22Rv1 (cell line): ENCODE results near the gene HTRA3.

Source experiments
- H3K27ac ChIP-seq: fragments of 450-650 bp; 2 replicates; pipeline ENCODE4 v1.5.1; 2017
- ZFX ChIP-seq: fragments of 450-650 bp; IDR thresholded peaks from 2 replicates; pipeline ENCODE4 v1.6.1; 2017; ENCODE audit warnings: antibody characterized with exemption, borderline replicate concordance
- TF ChIP-seq, protein P1 (sequence below): fragments of 450-650 bp; IDR thresholded peaks from 2 replicates; pipeline ENCODE4 v1.5.1; 2017; ENCODE audit warnings: mild to moderate bottlenecking

HTRA3 gene

DNA sequence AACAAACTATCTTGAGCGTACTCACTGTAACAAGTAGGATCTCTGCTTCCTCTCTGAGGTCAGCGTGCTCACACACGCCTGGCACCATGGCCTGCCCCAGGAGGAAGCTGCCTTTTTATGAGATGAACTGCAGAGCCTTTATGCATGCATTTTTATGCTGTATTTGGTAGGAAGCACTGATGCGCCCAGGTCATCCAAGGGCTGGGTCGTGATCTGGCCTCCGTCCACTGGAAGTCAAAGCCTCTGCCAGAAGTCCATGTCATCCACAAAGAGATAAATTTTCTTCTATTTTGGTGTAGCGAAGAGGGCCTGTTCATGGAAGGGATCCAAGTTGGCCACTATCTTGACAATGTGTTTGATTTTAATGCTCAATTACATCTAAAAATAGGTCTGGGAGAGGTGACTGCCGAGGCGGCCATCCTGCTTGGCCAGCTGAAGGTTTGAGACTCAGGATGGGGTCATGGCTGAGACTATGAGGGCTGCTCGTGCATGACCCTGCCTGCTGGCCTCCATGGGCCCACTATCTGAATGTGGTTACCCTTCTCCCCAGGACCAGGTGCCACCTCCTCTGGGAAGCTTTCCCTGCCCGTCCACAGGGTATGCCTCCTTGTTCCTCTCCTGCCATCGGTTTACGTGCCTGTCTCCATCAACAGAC is 50.3 kb downstream of the HTRA3 start:
- H3K27ac ChIP-seq, result no peak overlapping the region
- TF ChIP-seq, protein P1, sequence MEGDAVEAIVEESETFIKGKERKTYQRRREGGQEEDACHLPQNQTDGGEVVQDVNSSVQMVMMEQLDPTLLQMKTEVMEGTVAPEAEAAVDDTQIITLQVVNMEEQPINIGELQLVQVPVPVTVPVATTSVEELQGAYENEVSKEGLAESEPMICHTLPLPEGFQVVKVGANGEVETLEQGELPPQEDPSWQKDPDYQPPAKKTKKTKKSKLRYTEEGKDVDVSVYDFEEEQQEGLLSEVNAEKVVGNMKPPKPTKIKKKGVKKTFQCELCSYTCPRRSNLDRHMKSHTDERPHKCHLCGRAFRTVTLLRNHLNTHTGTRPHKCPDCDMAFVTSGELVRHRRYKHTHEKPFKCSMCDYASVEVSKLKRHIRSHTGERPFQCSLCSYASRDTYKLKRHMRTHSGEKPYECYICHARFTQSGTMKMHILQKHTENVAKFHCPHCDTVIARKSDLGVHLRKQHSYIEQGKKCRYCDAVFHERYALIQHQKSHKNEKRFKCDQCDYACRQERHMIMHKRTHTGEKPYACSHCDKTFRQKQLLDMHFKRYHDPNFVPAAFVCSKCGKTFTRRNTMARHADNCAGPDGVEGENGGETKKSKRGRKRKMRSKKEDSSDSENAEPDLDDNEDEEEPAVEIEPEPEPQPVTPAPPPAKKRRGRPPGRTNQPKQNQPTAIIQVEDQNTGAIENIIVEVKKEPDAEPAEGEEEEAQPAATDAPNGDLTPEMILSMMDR, result no peak
- TF ChIP-seq ZFX, result no peak

DNA sequence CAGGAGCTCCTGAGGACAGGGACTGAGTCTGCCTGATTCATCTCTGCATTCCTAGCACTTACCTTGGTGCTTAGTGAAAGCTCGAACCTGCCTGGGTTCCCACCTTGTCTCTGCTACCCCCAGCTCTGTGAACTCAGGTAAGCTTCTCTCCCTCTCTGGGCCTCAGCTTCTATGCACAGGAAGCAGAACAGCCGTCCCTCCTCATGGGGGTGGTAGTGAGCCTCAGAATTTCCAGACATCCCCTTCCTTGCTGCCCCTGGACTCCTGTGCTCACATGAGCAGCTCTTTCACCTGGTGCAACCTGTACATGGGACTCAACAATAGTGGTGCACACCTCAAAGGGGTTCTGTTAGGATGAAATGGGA is 50.8 kb downstream of the HTRA3 start:
- H3K27ac ChIP-seq, result no peak overlapping the region
- TF ChIP-seq, protein P1, result no peak
- no peak for TF ChIP-seq ZFX

DNA sequence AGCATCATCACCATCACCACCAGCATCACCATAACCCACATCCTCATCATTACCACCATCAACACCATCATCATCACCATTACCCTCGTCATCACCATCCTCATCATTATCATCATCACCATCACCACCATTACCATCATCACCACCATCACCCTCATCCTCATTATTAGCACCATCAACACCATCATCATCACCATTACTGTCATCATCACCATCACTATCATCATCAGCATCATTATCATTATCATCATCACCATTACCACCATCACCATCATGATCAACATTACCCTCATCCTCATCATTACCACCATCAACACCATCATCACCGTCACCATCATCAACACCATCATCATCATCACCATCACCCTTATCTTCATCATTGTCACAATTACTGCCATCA is 51.7 kb downstream of the HTRA3 start:
- H3K27ac ChIP-seq, result no peak overlapping the region
- TF ChIP-seq, protein P1, result no peak
- no peak for TF ChIP-seq ZFX

DNA sequence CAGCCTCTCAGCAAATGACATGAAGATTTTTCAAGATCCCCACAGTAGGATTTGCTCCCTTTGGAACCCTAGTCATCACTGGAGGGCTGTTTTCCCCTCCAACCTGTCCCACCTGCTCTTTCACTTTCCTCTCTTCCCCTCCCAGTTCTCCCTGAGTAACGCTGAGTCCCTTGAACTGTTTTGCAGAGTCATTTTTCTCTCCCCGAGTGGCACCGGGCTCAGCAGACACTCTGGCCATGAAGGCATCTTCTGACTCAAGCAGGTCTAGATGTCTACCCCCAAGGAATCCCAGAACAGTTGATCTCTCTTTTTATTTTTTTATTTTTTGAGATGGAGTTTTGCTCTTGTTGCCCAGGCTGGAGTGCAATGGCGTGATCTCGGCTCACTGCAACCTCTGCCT is 52.2 kb downstream of the HTRA3 start:
- TF ChIP-seq, protein P1, result no peak
- no peak for TF ChIP-seq ZFX
- no peak overlapping the region for H3K27ac ChIP-seq

DNA sequence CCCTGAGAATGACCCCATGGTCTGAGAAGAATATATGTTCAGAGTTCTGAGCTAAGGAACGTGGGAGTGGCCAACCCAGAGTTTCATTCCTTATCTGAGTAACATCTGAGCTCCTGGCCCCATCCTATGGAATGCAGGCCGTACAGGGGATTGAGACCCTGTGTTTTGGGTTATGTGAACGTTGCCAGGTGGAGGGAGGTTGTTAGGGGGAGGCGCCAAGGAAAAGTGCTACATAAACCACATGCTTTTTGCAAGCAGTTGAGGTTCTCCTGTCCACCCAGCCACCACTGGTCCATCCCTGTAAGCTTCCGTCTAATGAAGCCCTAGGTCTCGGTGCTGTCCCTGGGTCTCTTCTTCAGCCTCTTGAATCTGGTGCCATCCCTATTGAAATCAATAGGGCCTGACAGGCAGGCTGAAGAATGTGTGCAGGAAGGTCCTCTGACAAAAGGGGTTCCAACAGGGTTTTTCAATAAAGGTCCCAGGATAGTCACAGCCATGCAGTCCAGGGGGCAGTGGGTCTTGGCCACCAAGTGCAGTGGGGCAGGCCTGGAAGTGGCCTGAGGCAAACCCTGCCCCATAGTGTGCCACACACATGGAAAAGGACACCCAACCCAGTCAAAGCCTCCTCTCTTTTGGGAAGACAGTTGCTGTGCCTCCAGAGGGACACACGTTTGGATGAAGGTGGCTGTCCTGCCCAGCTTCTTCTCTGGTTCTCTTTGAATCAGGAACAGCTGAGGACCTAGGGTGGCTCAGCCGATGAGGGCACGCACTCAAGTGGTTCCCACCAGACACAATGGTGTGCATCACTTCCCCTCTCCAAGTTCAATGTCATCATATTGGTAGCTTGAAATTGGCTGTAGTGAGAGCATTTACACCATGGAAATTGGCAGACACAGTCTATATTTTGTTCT is 53.5 kb downstream of the HTRA3 start:
- TF ChIP-seq, protein P1, result no peak
- no peak for TF ChIP-seq ZFX

DNA sequence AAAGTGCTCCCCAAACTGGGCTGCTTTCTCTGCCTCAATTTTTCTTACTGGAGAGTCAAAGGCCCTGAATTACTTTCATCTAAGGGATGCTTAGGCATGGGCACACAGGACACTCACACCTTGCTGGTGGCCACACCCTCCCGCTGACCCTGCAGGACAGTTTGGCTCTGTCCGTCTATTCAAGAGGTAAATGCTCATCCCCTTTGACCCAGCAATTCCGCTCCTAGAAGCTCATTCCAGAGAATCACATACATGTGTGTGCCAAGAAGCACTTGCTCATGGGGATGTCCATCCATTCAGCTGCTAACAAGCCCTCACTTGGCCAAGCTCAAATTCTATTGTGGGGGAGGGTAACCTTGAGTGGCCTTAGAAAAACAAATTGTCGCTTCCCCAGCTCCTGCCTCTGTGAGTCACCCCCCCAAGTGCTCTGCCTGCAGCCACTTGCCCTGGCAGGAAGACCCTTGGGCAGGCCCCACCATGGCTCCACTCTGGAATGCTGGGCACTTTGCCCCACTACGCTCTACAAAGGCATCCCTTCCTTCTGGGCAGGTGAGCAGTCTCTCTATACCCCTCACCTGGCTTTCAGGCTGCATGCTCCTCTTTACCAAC is 54.5 kb downstream of the HTRA3 start:
- H3K27ac ChIP-seq, result no peak overlapping the region
- TF ChIP-seq, protein P1, result no peak
- TF ChIP-seq ZFX, result no peak

More for the DNA sequence above, 53.5 kb downstream of the HTRA3 start:
- no peak overlapping the region for H3K27ac ChIP-seq
